ENCODE measurements around the gene PDGFC.

The PDGFC gene

DNA sequence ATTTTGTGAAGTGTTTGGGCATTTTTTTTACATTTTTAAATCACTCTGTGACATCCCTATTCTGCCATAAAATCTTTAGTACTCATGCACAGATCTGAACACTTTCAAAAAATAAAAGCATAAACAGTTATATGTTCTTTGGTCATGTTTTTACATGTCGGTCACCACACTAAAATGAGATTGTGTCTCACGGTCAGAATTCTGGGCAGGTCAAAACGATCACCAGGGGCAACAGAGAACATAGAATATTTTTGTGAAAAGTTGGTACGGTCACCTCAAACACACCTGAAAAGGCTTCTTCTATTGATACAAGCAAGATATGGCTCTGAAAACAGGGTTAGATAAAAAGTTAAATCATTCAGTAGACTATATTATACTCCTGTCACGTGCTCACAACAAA is 189.1 kb downstream of the PDGFC start:
- no peak for DNase-seq (ENCODE audit: low spot score)

DNA sequence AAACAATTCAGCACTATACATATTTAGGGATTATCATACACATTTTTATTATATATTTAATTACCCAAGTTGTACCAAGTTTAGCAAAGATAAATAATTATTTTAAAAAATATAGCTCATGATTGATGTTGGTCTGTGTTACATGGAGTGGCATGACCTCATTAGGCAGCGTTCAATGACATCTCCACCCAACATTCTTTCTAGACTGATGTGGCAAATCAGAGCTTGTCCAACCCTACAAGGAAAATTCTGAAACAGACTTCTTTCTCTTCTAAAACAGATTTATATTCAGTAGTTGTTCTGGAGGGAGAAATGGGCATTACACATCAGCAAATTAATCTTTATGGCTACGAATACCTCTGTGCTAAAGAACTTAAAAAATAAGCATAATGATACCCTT is 189.7 kb downstream of the PDGFC start:
- no peak for DNase-seq (ENCODE audit: low spot score)

DNA sequence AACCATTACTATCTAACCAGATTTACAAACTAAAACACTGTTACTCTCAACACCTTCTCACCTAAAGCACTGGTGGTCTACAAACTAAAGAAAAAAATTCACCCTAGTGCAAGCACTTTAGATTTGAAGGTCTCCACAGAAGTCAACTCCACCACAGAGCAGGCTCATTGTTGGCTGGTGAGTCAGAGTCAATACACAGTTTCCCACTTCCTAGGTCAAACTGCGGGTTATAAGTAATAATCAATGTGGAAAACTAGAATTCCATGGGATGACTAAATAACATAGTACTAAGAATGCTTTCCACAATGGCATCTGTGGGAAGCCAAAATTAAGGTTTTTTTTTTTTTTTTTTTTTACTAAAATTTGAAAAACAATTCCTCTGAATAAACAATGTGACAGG is 191.8 kb downstream of the PDGFC start:
- no peak for DNase-seq (ENCODE audit: low spot score)

DNA sequence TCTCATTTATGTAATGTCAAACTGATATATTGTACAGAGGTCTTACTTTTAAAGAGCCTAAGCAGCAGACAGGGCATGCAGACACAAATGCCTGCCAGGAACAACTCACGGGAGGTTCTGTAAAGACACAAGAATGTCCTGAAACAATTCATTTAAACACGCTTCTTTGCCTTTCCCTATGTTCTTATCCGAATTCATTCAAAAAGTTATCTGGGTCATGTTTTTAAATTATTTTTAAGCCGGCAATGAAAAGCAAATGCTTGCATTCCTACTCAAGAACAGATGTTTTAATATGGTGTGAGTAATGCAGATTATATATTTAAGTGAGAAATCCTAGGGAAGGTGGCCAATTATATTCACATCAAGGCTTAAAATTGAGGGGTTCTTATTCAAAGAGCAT is 192.6 kb downstream of the PDGFC start:
- no peak for DNase-seq (ENCODE audit: low spot score)

DNA sequence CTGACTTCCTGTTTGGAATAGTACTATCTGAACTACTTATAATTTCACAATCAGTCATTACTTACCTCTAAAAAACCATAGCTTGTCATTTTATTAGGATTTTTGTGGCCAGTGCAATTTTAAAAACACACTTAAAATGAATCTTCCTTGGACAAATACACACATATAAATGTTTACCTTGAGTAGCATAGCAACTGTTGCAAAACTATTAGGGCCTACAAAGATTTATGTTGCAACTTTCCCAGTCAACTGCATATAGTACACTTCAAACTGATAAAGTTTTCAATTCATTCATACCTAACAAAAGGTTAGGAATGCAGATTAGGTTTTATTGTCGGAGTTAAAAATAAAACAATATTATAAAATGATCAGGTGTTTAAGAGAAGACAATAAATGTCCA is 193.0 kb downstream of the PDGFC start:
- DNase-seq (ENCODE audit: low spot score) = no peak

DNA sequence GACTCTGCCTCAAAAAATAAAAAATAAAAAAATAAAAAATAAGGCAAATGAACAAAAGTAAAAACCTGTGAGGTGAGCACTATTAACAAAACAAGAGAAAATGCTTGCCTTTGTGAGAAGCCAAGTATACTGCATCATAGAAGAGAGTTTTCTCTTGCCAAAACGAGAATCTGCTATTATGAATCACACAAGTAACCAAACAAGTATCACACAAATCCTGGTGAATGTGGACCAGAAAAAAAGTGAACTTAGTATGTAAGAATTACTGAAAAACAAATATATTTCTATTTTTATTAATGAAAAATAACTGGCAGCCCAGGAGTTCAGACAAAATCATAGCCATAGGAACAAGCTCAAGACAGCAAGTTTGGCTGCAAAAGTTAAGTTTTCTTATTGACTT is 193.5 kb downstream of the PDGFC start:
- no peak for DNase-seq (ENCODE audit: low spot score)

DNA sequence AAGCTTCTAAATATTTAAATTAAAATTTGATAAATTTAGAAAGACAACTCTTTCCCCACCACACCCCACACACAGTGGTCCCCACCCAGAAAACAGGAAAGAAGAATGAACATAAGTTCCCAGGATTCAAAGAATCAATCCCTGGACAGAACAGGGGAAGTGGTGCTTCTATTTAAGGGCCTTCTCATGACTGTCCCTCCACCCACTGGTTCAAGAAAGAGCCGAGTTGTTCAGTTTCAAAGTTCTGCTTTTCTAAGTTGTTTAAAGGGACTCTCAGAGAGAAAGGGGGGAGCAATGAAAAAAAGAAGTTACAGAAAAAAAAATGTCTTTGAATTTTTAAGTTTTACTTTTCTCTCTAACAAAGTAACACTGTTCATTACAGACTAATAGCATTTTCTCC is 195.8 kb downstream of the PDGFC start:
- no peak for DNase-seq (ENCODE audit: low spot score)

DNA sequence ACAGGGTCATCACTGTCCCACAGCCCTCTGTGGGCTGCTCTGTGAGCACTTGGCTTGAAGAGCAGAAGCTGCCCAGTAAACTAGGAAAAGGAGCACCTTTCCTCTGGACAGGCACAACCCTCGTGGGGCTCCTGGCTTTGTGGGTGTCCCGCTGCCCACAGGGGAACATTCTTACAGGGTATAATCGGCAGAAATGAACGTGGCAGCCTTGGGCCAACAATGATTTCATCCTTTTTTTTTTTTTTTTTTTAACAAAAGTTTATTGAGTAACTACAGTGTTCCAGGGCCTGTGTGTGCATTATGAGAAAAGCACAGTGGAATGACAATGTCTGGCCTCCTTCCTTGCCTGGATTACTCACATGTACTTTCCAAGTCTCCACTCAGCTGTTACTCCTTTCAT is 197.2 kb downstream of the PDGFC start:
- no peak for DNase-seq (ENCODE audit: low spot score)

DNA sequence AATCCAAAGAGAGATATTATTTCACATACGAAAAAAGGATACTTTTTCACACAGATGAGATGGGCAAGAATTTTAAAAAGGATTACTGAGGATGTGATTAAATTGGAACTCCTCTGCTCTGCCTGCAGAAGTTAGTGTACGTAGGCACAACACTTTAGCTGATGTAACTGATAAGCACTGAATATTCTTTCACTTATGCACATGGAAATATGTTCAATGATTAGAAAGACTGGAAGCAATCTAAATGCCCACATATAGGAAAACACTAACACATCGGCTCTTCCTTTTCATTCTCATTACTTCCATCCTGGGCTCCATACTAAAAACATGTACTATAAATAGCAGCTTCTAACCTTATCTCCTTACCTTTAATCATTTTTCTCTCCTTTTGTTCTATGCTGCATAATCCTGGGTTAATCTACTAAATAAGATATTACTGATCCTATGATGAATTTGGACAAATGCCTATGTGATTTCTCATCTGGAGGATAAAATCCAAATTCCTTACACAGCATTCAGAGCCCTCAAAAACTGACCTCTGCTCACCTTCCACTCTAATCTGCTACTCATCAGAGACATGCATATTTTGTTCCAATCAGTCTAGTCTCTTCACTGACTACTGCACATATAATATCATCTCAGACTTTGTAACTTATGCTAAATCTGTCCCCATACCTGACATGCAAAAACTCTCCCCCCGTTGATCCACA is 197.8 kb downstream of the PDGFC start:
- no peak for DNase-seq (ENCODE audit: low spot score)

DNA sequence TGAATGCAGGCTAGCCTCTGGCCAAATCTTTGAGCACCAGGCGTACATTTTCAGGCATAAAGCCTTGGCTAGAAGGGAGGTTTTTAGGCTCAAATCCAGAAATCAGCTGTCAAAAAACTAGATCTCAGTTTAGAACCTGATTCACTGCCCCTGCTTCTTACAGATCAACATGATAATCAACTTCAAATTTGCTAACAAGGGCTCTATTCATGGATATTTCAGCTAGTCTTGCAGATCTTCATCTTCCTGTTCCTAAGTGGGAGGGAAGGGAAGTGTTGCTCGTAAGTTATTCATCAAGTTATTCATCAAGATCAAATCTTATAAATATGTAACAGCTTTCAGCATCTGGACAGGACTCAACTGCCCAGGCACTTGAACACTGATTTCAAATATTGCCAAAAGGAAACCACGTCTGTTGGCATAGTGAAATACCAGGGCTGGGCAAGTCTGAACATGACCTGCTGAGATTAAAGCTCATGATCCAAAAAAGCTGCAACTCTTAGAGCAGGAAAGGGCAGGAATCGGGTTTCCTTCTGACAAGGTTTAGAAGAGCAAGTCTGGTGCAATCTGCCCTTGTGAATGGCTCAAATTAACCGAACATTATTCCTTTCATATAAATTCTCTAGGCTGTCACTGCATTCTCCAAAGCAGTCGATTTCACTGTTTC is 200.3 kb downstream of the PDGFC start:
- no peak for DNase-seq (ENCODE audit: low spot score)

DNA sequence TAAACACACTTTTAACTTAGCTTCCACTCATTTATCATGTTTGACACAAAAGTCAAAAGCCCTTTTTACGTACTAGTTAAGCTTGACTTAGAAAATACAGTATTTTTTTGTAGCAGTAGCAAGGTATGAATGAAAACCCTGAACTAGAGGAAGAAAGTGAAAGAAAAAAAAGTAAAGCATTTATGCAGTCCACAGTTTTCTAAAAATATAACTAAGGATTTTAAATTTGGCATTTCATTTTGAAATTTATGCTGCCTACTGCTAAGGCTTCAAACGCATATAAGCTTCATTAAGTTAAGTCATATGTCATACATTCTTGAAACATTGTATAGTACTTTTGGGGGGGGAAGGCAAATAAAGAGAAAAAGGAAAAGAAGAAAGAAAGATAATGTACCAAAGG is 201.5 kb downstream of the PDGFC start:
- no peak for DNase-seq (ENCODE audit: low spot score)

DNA sequence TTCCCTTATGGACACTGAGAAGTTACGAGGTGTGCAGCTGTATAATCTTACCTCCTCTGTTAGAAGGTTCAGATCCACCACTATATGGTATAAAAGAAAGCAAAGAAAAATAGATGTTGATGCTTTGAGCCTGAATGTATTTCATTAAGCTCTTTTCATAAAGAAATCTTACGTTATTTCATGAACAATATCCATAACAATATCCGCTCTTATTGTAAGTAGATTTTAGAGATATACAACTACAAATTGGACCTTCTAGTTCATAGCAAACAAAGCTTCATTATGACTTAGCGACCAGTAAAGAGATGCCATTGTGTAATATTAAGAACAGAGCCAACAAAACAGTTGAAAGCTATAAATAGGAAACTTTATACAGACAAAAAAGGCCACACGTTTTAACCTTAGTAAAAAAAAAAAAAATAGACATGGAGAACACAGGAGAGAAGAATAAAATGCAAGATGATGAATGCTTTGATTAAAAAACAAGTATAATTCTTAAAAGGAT is 203.6 kb downstream of the PDGFC start:
- no peak for DNase-seq (ENCODE audit: low spot score)

DNA sequence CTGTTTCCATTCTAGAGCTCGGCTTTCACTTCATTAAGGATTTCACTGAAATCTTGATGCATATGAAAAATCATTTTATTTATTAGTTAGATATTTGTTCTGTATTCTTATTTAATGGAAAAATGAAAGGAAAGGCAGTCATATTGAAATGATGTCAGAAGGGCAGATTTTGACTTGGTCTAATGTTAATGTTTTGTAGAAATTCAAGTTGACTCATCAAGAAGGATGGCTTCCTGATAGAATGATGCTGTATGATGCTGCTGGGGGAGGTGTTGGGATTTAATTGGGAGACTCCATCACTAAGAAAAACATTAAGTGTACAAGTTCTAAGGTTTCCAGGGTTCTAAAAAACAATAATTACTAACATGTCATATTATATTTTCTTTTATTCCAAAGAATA is 204.8 kb downstream of the PDGFC start:
- DNase-seq (ENCODE audit: low spot score) = no peak

DNA sequence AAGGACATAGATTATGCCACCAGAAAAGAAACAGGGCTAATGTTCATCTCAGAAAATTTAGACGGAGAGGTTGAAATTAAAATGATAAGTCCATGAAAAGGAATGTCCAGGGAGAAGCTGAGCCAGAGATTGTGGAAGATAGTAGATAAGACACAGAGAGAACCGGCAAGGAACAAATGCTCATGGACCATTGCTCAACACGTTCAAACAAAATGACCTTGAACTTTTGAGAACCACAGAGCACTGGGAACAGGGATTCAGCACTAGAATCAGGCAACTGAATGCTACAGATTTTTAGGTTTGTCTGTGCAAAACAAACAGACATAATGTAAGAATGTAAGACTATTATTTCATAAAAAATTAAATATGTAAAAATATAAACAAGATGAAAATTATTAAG is 206.3 kb downstream of the PDGFC start:
- no peak for DNase-seq (ENCODE audit: low spot score)

DNA sequence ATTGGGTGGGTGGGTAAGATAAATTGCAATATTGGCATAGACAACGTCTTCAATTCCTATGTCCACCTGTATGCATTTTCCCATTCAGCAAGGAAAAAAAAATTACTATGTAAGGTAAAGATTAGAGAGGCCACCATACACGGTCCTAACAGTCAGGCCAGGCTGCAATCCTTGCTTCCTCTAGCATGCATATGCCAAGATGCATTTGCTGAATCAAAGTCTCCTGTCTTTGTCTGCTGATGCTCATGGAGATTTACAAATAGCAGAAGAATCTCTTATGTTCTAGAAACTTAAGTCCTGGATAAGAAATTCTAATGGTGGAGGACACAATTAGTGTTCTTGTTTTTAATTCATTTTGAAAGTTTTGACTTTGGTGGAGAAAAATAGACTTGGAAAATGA is 206.8 kb downstream of the PDGFC start:
- no peak for DNase-seq (ENCODE audit: low spot score)

DNA sequence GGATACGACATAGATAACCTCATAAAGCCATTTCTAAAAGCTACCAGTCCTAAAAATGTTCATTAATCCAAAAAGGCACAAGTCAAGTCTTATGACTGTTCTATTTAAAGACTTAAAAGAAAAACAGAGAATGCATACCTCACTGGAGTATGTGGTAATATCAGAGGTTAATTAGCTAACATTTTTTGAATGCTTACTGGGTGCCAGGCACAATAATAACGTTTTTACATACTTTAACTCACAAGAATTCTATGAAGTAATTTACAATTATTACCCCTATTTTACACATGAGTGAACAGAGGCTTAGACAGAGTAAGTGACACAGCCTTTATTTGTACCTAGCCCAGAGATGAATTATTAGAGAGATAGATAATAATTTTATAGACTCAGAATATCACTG is 207.5 kb downstream of the PDGFC start:
- DNase-seq (ENCODE audit: low spot score) = no peak

DNA sequence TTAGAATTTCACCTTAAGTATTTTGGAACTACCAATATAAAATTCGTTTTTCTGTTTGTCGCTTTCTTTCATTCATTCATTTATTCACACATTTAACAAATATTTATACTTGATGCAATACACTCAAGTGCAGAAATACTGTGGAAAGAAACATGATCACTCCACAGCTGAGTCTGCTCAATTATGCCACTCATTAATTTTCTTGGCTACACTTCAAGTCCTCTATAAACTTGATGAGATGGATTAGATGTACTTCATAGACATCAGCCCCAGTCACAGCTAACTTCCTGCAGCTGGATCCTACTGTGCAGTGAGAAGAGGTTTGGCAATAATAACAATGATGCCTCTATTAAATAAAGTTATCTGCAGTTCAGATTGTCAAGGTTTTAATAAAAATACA is 208.1 kb downstream of the PDGFC start:
- no peak for DNase-seq (ENCODE audit: low spot score)

DNA sequence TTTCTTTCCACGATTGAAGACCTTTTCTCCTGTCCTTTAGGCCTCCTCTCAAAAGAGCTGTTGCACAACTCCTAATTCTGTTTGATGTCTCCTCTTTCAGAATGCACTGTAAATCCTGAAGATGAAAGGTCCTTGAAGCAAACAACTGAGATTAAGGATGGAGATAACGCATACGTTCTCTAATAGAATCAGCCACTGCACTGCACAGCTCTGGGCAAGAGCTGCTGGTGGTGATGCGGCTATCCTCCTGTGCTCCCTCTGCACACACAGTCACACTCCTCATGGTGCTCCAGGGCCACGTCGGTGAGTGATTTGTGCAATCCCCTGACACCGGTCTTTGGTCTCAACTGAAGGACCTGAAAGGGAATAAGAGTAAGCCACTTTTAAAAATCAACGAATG is 208.7 kb downstream of the PDGFC start:
- no peak for DNase-seq (ENCODE audit: low spot score)

DNA sequence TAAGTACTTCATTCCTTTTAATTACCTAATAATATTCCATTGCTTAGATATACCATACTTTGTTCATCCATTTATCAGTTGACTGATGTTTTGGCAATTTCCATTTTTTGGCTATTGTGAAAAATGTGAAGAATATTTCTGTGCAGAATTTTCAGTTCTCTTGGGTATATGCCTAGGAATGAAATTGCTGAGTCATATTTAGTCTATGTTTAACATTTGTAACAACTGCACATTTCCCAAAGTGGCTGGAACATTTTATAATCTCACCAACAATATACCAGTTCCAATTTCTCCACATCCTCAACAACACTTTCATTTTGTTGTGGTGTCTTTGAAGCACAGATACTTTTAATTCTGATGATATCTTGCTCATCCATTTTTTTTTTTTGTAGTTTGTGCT is 215.5 kb downstream of the PDGFC start:
- DNase-seq (ENCODE audit: low spot score) = no peak

DNA sequence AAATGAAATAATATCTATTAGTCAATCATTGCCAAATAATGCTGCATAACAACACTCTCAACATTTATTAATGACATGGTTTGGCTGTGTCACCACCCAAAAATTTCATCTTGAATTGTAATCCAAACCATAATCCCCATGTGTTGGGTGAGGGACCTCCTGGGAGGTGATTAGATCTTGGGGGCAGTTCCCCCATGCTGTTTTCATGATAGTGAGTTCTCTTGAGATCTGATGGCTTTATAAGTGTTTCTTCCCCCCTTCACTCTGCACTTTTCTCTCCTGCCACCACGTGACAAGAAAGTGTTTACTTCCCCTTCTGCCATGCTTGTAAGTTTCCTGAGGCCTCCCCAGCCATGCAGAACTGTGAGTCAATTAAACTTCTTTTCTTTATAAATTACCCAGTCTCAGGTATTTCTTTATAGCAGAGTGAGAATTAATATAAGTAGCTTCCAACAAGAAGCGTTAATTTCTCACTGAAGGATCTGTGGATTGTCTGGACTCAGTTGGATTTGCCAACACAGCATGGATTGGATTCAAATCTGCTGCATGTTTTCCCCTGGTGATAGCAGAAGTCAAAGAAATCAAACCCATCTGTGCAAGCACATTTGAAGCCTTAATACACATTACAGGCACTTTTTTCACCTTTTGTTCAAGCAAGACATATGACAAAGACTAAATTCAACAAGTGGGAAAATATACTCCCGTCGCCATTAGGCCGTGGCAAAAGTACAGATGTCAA is 216.6 kb downstream of the PDGFC start:
- no peak for DNase-seq (ENCODE audit: low spot score)

DNA sequence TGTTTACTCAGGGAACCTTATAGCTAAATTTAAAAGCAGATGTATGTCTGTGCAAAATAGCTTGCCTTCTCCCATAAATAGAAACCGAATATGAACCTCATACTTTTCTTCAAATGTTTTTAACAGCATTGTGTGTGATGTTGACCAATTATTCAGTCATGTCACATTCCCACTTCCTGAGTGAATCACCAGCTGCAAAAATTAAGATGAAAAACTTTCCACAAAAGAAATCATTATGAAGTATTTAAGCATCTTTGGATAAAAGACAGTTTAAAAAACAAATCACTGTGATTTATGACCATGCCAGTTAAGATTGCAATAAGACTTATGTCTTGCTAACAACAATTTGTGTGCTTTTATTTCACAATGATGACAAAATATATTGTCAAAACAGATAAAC is 220.1 kb downstream of the PDGFC start:
- DNase-seq (ENCODE audit: low spot score) = no peak

DNA sequence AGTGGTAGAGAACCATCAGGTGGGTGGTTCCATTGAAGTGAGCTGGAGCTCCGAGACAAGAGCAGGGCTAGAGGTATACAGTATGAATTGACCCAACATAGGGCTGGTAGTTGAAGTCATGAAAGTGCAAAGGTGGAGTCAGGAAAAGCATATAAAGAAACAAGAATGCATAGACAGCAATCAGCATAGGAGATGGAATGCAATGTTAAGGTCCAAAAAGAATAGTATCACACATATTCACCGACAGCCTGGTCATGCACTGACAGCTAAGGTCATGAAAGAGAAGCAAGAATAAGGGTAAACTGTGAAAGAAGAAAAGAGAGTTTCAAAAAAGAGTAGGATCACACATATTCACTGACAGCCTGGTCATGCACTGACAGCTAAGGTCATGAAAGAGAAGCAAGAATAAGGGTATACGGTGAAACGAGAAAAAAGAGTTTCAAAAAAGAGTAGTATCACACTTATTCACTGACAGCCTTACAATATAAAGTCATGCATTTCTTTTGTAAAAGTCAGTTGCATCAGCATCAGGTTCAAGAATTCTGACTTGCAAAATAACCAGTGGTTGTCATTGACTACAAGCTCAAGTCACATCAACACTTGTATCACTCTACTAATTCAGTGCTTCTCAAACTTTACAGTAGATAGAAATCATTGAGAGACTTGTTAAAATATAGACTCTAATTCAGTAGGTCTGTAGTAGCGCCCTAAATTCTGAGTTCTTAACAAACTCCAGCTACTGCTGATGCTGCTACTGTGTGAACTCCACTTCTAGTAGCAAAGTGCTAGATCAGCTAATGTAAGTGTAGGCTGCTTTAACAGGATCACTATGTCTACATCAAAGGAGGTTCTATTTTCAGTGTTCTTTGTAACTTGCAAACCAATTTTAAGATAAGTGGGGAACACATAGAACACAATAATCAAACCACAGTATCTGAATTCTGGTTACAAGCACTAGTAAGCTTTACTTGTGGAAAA is 221.9 kb downstream of the PDGFC start:
- DNase-seq (ENCODE audit: low spot score) = no peak

Measured in HuH-7 (cell line).